ENCODE data around the gene KCNJ18. TPM values are rescaled to one million over a fixed set of nuclear protein-coding genes. Genes with fewer than 3 reads are reported as not detected.

Gene KCNJ18
- total RNA-seq, 1 experiment from 2014 or later = 0.51 TPM

GRCh38 chr17:21677911-21678310, 14.4 kb upstream of the KCNJ18 start:
- BruUV-seq (replicated peaks) = no TSS peak
- ChIA-PET CTCF (no interaction called here), POLR2A (ENCODE audit: unreplicated experiment) (no interaction called here)
- ATAC-seq = no peak
- H3K9me3 ChIP-seq (ENCODE audit: low read length) = 0 out of 2 replicates have a peak, but pooled peaks cover 4% of the 10 kb centered on the region
- H3K79me2 ChIP-seq (ENCODE audit: low read length) = no peaks in the 10 kb centered on the region
- H3K27me3 ChIP-seq (ENCODE audit: low read length) = peaks cover 5% of the 10 kb centered on the region; the same call in 1 of the 2 replicates
- no peaks in the 10 kb centered on the region for H4K20me1 ChIP-seq (ENCODE audit: low read length)
- H2AFZ ChIP-seq (ENCODE audit: low read length) = no peak overlapping the region
- no peak overlapping the region for H3K4me2 ChIP-seq (ENCODE audit: low read length)
- no peaks in the 10 kb centered on the region for H3K4me1 ChIP-seq (ENCODE audit: insufficient read depth, low read length)
- H3K4me3 ChIP-seq (ENCODE audit: low read length) = no peak overlapping the region
- no peaks in the 10 kb centered on the region for H3K36me3 ChIP-seq (ENCODE audit: low read depth, low read length)
- no peak overlapping the region for H3K9ac ChIP-seq (ENCODE audit: low read length)
- DNase-seq = no peak
- intact Hi-C loops (cut with micrococcal nuclease) = no loop called here
- TF ChIP-seq CTCF (conservative IDR thresholded peaks at IDR 0.05; ENCODE audit: low read depth, low read length) (no peak), EZH2phosphoT487 (IDR thresholded peaks at IDR 0.05; ENCODE audit: borderline replicate concordance, low read length) (no peak), EZH2 (IDR thresholded peaks at IDR 0.05; ENCODE audit: low read length, unreplicated experiment) (no peak)
- H3K27ac ChIP-seq (ENCODE audit: low read length) = no peak overlapping the region
- H3F3A ChIP-seq (ENCODE audit: low read length, unreplicated experiment) = no peaks in the 10 kb centered on the region
- H3K9me2 ChIP-seq (replicated peaks; ENCODE audit: low read length) = no peaks in the 10 kb centered on the region

- POLR2A ChIA-PET (ENCODE audit: unreplicated experiment) = no interaction called here
- no peaks in the 10 kb centered on the region for H3K79me2 ChIP-seq (ENCODE audit: low read length)
- 0 out of 2 replicates have a peak, but pooled peaks cover 4% of the 10 kb centered on the region for H3K9me3 ChIP-seq (ENCODE audit: low read length)
- no peak overlapping the region for H3K4me2 ChIP-seq (ENCODE audit: low read length)
- no peak for DNase-seq
- H4K20me1 ChIP-seq (ENCODE audit: low read length) = no peaks in the 10 kb centered on the region
- CTCF ChIA-PET = no interaction called here
- H3K9me2 ChIP-seq (replicated peaks; ENCODE audit: low read length) = no peaks in the 10 kb centered on the region
- no peak overlapping the region for H3K9ac ChIP-seq (ENCODE audit: low read length)
- ATAC-seq = no peak
- H2AFZ ChIP-seq (ENCODE audit: low read length) = no peak overlapping the region
- no peak overlapping the region for H3K27ac ChIP-seq (ENCODE audit: low read length)
- intact Hi-C loops (cut with micrococcal nuclease) = no loop called here
- H3F3A ChIP-seq (ENCODE audit: low read length, unreplicated experiment) = no peaks in the 10 kb centered on the region
- no peak overlapping the region for H3K4me3 ChIP-seq (ENCODE audit: low read length)
- no peaks in the 10 kb centered on the region for H3K36me3 ChIP-seq (ENCODE audit: low read depth, low read length)
- peaks cover under 1% of the 10 kb centered on the region; the same call in 1 of the 2 replicates for H3K27me3 ChIP-seq (ENCODE audit: low read length)
- TF ChIP-seq CTCF (conservative IDR thresholded peaks at IDR 0.05; ENCODE audit: low read depth, low read length) = no peak
- TF ChIP-seq EZH2 (IDR thresholded peaks at IDR 0.05; ENCODE audit: low read length, unreplicated experiment) = no peak
- TF ChIP-seq EZH2phosphoT487 (IDR thresholded peaks at IDR 0.05; ENCODE audit: borderline replicate concordance, low read length) = no peak
- BruUV-seq (replicated peaks) = no TSS peak
- H3K4me1 ChIP-seq (ENCODE audit: insufficient read depth, low read length) = no peaks in the 10 kb centered on the region
Observed at GRCh38 chr17:21678393-21679081, 13.8 kb upstream of the KCNJ18 start.
